Measurements from ENCODE around the gene FOXP1. TPM values are rescaled to one million over a fixed set of nuclear protein-coding genes. Genes with fewer than 3 reads are reported as not detected.

FOXP1 gene
- total RNA-seq, 1 experiment from 2014 or later: 75.3 TPM

GRCh38 chr3:70947579-70947978, 635.9 kb downstream of the FOXP1 start:
- Histone ChIP-seq H4K5ac (ENCODE audit: insufficient read length, low read depth, low read length) (no peak overlapping the region), H3K79me1 (ENCODE audit: insufficient read depth, low read depth, low read length, poor library complexity, severe bottlenecking) (no peaks in the 10 kb centered on the region), H3K9ac (ENCODE audit: extremely low read depth, insufficient read length, low read length) (no peak overlapping the region), H4K91ac (ENCODE audit: insufficient read length, low read depth, low read length) (no peak overlapping the region), H2BK15ac (ENCODE audit: low read depth, low read length) (no peak overlapping the region), H4K8ac (replicated peaks; ENCODE audit: insufficient read length, low read depth, low read length) (no peak overlapping the region), H3K27me3 (ENCODE audit: insufficient read depth, low read length) (no peaks in the 10 kb centered on the region), H3K18ac (ENCODE audit: insufficient read length, low read depth, low read length) (no peak overlapping the region), H3T11ph (ENCODE audit: low read length) (no peak overlapping the region), H3K4me1 (ENCODE audit: insufficient read depth, low read length) (no peaks in the 10 kb centered on the region; the same call in 1 of the 2 replicates), H2AK5ac (ENCODE audit: insufficient read length, low read length) (no peak overlapping the region), H3K23ac (ENCODE audit: insufficient read length, low read depth, low read length) (no peak overlapping the region), H3K14ac (ENCODE audit: insufficient read depth, low read length) (no peak overlapping the region), H2BK12ac (ENCODE audit: insufficient read length, low read depth, low read length) (no peak overlapping the region), H2BK20ac (ENCODE audit: low read depth, low read length, poor library complexity, severe bottlenecking) (no peak overlapping the region), H3K4ac (ENCODE audit: low read depth, low read length) (no peak overlapping the region), H2AFZ (ENCODE audit: low read length) (no peak overlapping the region), H2BK5ac (ENCODE audit: insufficient read length, low read length) (no peak overlapping the region), H4K20me1 (ENCODE audit: control insufficient read depth, insufficient read depth, insufficient read length) (no peaks in the 10 kb centered on the region), H3K56ac (ENCODE audit: insufficient read length, low read depth, low read length) (no peak overlapping the region), H3K23me2 (ENCODE audit: insufficient read length, low read depth, low read length, poor library complexity, severe bottlenecking) (no peaks in the 10 kb centered on the region), H3K79me2 (ENCODE audit: insufficient read depth, low read length) (no peaks in the 10 kb centered on the region), H2BK120ac (ENCODE audit: low read depth, low read length, poor library complexity, severe bottlenecking) (no peak overlapping the region), H3K27ac (ENCODE audit: insufficient read length, low read depth, low read length) (no peak overlapping the region), H3K9me3 (ENCODE audit: control insufficient read depth, low read depth, low read length) (no peaks in the 10 kb centered on the region), H3K4me2 (ENCODE audit: insufficient read depth, insufficient read length, low read length) (no peak overlapping the region)
- Mint-ChIP-seq H3K9me3 (no peaks in the 10 kb centered on the region; a peak in 2 of 5 replicates), H3K4me3 (no peak overlapping the region), H3K4me1 (peaks cover 0 to 8% of the 10 kb centered on the region in 2 experiments; a peak in 1 of 4 replicates), H3K27me3 (ENCODE audit: low read depth) (no peaks in the 10 kb centered on the region; the same call in 1 of the 2 replicates), H3K27ac (no peak overlapping the region), H3K36me3 (ENCODE audit: insufficient read depth in 1 of 3, low read depth in 3 of 3) (peaks cover 0 to 2% (median 0%) of the 10 kb centered on the region in 3 experiments; a peak in 2 of 7 replicates)
- no peak for TF ChIP-seq CTCF (conservative IDR thresholded peaks at IDR 0.05)
- no CpG with 5 or more reads among the region's 1 CpG for WGBS (ENCODE audit: extremely low coverage, insufficient read length, low lambda C conversion rate)
- no peak for DNase-seq

Data from H9 (cell line).